AG10803 (cell line): ENCODE measurements around the gene IRAK1BP1.
A peak's percentile ranks its signal among the peaks of the same experiment; 100 is the strongest.
"Not testable (repeated sequence)": the region's sequence is repeated elsewhere in the genome, so short reads cannot be mapped to it uniquely, and the experiment has no call there.

Source experiments
- DNase-seq: peaks from one replicate; pipeline ENCODE4 v3.0.0; 2010; ENCODE audit warnings: low read depth
- H3K4me3 ChIP-seq: 2 replicates; pipeline ENCODE4 v1.5.1; 2011; ENCODE audit warnings: mild to moderate bottlenecking, low read length, control low read depth
- TF ChIP-seq, protein P1 (sequence below): conservative IDR thresholded peaks from 2 replicates; pipeline ENCODE4 v1.5.1; 2011; ENCODE audit warnings: mild to moderate bottlenecking, low read length, control low read depth, inconsistent platforms

IRAK1BP1 gene

DNA sequence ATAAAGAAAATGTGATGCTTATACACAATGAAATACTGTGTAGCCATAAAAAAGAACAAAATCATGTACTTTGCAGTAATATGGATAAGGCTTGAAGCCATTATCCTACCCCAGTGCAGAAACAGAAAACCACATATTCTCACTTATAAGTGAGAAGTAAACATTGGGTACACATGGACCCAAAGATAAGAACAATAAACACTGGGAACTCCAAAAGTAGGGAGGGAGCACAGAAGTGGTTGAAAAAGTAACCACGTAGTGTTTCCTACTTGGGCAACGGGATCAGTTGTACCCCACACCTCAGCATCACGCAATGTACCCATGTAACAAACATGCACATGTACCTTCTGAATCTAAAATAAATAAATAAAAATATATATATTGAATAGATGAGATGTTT lies 8.2 kb downstream of the IRAK1BP1 start:
- TF ChIP-seq, protein P1, sequence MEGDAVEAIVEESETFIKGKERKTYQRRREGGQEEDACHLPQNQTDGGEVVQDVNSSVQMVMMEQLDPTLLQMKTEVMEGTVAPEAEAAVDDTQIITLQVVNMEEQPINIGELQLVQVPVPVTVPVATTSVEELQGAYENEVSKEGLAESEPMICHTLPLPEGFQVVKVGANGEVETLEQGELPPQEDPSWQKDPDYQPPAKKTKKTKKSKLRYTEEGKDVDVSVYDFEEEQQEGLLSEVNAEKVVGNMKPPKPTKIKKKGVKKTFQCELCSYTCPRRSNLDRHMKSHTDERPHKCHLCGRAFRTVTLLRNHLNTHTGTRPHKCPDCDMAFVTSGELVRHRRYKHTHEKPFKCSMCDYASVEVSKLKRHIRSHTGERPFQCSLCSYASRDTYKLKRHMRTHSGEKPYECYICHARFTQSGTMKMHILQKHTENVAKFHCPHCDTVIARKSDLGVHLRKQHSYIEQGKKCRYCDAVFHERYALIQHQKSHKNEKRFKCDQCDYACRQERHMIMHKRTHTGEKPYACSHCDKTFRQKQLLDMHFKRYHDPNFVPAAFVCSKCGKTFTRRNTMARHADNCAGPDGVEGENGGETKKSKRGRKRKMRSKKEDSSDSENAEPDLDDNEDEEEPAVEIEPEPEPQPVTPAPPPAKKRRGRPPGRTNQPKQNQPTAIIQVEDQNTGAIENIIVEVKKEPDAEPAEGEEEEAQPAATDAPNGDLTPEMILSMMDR = no peak
- H3K4me3 ChIP-seq = no peak overlapping the region
- no peak for DNase-seq

DNA sequence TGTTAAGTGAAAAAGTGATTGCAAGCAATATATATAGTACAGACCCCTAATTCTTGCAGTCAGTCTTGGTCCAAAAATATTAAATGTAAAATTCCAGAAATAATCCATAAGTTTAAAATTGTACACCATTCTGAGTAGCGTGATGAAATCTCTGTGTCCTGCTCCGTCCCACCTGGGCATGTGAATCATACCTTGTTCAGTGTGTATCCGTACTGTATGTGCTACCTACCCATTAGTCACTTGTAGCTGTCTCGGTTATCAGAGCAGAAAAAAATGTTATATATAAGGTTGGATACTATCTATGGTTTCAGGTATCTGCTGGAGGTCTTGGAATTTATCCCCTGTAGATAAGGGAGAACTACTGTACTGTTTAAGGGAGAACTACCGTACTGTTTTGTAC lies 16.3 kb downstream of the IRAK1BP1 start:
- no peak overlapping the region for H3K4me3 ChIP-seq
- TF ChIP-seq, protein P1 = no peak
- no peak for DNase-seq

DNA sequence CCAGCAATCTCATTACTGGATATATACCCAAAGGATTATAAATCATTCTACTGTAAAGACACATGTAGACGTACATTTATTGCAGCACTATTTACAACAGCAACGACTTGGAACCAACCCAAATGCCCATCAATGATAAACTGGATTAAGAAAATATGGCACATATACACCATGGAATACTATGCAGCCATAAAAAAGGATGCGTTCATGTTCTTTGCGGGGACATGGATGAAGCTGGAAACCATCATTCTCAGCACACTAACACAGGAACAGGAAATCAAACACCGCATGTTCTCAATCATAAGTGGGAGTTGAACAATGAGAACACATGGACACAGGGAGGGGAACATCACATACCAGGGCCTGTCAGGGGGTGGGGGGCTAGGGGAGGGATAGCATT lies 22.6 kb downstream of the IRAK1BP1 start:
- not testable (repeated sequence) for H3K4me3 ChIP-seq

DNA sequence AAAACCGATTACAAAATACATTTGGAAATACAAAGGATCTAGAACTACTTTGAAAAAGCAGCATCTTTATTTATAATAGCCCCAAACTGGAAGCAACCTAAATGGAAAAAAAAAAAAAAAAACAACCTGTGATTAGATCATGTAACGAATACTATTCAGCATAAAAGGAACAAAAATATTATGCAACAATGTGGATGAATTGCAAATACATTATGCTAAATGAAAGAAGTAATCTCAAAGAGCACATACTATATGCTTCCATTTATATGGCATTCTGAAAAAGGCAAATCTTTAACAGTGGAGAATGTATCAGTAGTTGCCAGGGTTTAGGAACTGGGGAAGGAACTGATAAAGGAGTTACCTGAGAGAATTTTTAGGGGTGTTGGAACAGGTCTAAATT lies 28.9 kb downstream of the IRAK1BP1 start:
- TF ChIP-seq, protein P1 = no peak
- no peak overlapping the region for H3K4me3 ChIP-seq
- DNase-seq = no peak

More for the DNA sequence above, 22.6 kb downstream of the IRAK1BP1 start:
- not testable (repeated sequence) for DNase-seq

DNA sequence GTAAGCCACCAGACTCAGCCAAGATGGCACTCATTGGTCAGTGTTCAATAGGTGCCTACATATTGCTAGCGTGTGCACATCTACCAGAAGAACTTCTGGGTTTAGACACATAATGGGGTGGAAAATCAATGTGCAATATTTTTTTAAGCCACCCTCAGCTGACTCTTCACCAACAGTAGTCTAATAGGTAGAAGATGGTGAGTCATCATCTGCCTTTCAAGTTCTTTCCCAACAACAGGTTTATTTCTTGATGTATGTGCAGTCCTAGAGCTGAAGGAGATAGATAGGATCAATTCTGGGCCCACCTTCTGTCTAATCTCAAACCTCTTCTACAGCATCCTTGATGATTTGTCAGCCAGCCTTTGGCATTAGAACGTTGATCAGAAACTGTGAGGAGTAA lies 41.3 kb downstream of the IRAK1BP1 start:
- no peak for DNase-seq
- TF ChIP-seq, protein P1 = no peak
- no peak overlapping the region for H3K4me3 ChIP-seq

DNA sequence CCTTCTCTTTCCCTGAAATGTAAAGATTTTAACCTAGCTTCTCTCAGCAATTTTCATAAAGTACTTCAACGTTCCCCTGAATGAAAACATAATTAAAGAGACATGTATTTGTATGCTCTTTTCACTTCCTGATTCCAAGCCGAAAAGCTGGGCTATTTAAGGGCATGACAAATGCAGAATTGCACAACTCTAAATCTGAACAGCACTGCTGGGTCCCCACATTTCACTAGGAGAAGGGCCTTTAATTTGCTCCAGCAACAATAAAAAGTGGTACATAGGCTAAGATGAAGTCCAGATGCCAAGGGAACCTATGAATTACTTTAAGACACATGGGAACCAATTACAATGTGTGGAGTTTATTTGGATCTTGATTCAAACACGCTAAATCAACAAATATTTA lies 42.0 kb downstream of the IRAK1BP1 start:
- peak; percentile 88 for DNase-seq
- no peak overlapping the region for H3K4me3 ChIP-seq
- TF ChIP-seq, protein P1 = no peak

DNA sequence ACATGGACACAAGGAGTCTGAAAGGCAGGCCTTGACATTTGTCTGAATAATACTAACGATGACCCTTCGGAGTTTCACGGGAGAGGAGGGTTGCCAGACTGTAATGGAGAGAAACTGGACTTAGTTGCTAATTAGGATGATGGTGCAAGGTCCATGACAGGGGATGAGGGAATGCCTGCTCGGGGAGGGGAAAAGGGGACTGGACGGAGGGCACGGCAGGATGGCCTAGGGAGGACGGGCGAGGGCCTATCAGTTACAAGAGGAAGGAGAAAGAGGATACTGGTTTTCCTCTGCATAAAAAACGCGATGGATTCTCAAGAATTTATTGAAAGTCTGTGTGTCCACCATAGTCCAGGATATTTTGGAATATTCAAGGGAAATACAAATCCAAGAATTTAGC lies 42.7 kb downstream of the IRAK1BP1 start:
- TF ChIP-seq, protein P1 = no peak
- no peak for DNase-seq
- H3K4me3 ChIP-seq = peak overlapping the region; percentile 64; the same call in 1 of the 2 replicates

DNA sequence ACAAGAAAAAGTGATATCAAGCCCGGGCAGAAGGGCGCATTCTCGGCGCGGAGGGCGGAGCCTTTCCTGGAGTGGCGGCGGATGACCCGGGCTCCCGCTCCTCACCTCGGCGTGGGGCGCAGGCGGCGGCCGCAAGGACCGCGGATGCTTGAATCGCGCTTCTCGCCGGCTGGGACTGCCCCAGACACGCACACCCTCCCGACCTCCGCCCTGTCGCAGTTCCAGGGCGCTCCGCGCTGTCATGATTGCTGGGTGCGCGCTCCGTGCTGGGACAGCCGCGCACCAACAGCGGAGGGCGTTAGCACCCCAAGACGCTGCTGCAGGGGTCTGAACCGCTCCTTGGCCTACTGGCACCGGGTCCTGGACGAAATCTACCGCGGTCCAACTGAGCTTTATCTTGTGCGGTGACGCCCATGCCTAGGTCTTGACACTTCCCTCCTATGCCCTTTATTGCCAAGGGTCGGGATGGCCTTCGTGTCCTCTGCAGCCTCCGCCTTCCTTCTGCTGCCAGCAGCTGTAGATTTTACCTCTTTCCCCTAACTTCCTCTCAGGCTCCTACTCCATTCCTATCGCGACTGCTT lies 43.3 kb downstream of the IRAK1BP1 start:
- H3K4me3 ChIP-seq = peak overlapping the region; percentile 64
- TF ChIP-seq, protein P1 = no peak
- peak; percentile 12 for DNase-seq
